Heart left ventricle (tissue), 13 donors: ENCODE results near the gene CAPG.

ENCODE experiments used
- POLR2A ChIP-seq, 2 donors: fragments of 450-650 bp; IDR thresholded peaks; one replicate each; pipeline ENCODE4 v1.6.1; 2017; ENCODE audit warnings: antibody characterized with exemption in 2 of 2, mild to moderate bottlenecking in 2 of 2, moderate library complexity in 2 of 2
- TF ChIP-seq, protein P1 (sequence below), 12 donors: fragments of 200-600 bp; sonication (generic) in 4 of 12; IDR thresholded peaks; one replicate each; pipeline versions ENCODE4 v1.5.0 to v1.8.0; 2018 to 2022; ENCODE audit warnings: antibody characterized with exemption in 12 of 12, mild to moderate bottlenecking in 5 of 12
- donor health status: ischemic (EF 13 %, LVEDD 7.1; RV severe dilation, severe dysfunction).
- donor health status: DM: no; HTN: yes; CAD: no.
- donor health status: DM: no; HTN: no; CAD: no.
- donor health status: ischemic (EF 25% LVEDD 6.9; RV normal size, moderate dysfunction).
- donor health status: ischemic (EF 25% LVEDD 5.7; RV mildly dilated, moderate dysfunction).
- donor health status: ischemic (EF 35%, LVEDD 5.7; RV mildly dilated, moderate dysfunction).
- donor health status: nonischemic (EF 11% LVEDD 7.7; RV severe dilation, severe dysfunction).
- donor health status: DM: yes; HTN: yes; CAD: no.
- donor health status: PGD.
- donor health status: ischemic (EF 29% LVEDD 5.4; RV normal size, mild dysfunction).
- donor health status: nonischemic (EF 23%, LVEDD 6.1; RV moderate dilation, normal function).

DNA sequence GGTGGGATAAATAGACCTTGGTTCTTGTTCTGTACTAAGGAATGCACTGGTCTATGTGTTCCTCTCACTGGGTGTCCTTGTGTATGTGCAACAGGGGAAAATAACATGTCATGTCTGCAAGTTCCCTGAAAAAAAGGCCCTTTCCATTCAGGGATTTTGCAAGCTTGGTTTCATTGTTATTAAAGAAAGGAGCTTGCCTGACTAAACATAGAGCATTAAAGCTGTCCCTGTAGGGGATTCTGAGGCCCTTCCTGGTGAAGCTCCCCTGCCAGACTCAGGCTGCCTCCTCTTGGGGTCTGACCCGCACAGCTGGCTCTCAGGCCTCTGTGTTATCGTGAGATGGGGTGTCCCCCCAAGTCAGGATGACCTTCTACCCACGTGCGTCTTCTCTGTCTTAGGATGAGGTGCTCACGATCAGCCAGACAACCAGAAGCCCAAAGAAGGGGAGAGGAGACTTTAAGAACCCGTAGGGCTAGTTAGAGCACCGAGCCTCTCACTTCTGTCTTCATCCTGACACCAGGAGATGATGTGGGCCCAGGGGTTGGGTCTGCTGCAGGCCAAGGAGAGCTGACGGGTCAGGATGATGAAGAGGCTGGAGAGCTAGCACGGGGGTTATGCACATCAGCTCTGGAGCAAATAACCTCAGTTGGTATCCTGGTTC is 21.2 kb downstream of the CAPG start:
- TF ChIP-seq, protein P1, sequence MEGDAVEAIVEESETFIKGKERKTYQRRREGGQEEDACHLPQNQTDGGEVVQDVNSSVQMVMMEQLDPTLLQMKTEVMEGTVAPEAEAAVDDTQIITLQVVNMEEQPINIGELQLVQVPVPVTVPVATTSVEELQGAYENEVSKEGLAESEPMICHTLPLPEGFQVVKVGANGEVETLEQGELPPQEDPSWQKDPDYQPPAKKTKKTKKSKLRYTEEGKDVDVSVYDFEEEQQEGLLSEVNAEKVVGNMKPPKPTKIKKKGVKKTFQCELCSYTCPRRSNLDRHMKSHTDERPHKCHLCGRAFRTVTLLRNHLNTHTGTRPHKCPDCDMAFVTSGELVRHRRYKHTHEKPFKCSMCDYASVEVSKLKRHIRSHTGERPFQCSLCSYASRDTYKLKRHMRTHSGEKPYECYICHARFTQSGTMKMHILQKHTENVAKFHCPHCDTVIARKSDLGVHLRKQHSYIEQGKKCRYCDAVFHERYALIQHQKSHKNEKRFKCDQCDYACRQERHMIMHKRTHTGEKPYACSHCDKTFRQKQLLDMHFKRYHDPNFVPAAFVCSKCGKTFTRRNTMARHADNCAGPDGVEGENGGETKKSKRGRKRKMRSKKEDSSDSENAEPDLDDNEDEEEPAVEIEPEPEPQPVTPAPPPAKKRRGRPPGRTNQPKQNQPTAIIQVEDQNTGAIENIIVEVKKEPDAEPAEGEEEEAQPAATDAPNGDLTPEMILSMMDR (IDR thresholded peaks at IDR 0.05), result no peak
- no peak for TF ChIP-seq POLR2A (IDR thresholded peaks at IDR 0.05)
